Gastrocnemius medialis (tissue), 4 donors: ENCODE measurements around the gene BRI3BP. TPM values are rescaled to one million over a fixed set of nuclear protein-coding genes. Genes with fewer than 3 reads are reported as not detected.

Experiments
- ATAC-seq, 2 donors: fragments of 150-250 bp; one replicate each; pipeline ENCODE4 v1.9.1; 2016
- DNase-seq, 2 donors: peaks; one replicate each; pipeline ENCODE4 v3.0.0-alpha.2; 2019
- H3K27ac ChIP-seq, 4 donors: fragments of 200-600 bp; sonication (generic); 1 replicate in 1 of 4; 2 replicates in 3 of 4; pipeline ENCODE4 v1.5.1; 2016 to 2018; ENCODE audit warnings: mild to moderate bottlenecking in 2 of 4, moderate library complexity in 1 of 4
- H3K27me3 ChIP-seq, 3 donors: fragments of 200-600 bp; sonication (generic) in 2 of 3; 1 replicate in 1 of 3; 2 replicates in 2 of 3; pipeline versions ENCODE4 v1.5.1 to v1.6.0; 2016 to 2019; ENCODE audit warnings: mild to moderate bottlenecking in 1 of 3, moderate library complexity in 1 of 3
- H3K36me3 ChIP-seq, 2 donors: fragments of 200-600 bp; sonication (generic) in 1 of 2; one replicate each; pipeline ENCODE4 v1.5.1; 2017 to 2018
- H3K4me1 ChIP-seq, 2 donors: fragments of 200-600 bp; sonication (generic) in 1 of 2; one replicate each; pipeline ENCODE4 v1.5.1; 2016 to 2017; ENCODE audit warnings: mild to moderate bottlenecking in 2 of 2
- H3K4me3 ChIP-seq, 4 donors: fragments of 200-600 bp; sonication (generic) in 3 of 4; 1 replicate in 1 of 4; 2 replicates in 3 of 4; pipeline ENCODE4 v1.5.1; 2016 to 2019; ENCODE audit warnings: mild to moderate bottlenecking in 2 of 4
- H3K9me3 ChIP-seq, 3 donors: fragments of 200-600 bp; sonication (generic) in 2 of 3; 1 replicate in 1 of 3; 2 replicates in 2 of 3; pipeline ENCODE4 v1.5.1; 2016 to 2019
- POLR2A ChIP-seq, 2 donors: fragments of 450-650 bp; IDR thresholded peaks; one replicate each; pipeline ENCODE4 v1.6.1; 2017; ENCODE audit warnings: antibody characterized with exemption in 2 of 2, mild to moderate bottlenecking in 2 of 2, moderate library complexity in 2 of 2
- in situ Hi-C, 4 donors: fragments of 200-750 bp; cut with MboI; loops; one replicate each; pipeline versions ENCODE4 v1.15.0 to v1.8.0; 2017; ENCODE audit warnings: low sequenced_read_pairs in 4 of 4
- intact Hi-C: fragments of 100-400 bp; cut with DNase I; formaldehyde crosslinking; loops from one replicate; pipeline ENCODE4 v1.15.1; 2023; ENCODE audit warnings: low total_unique reads
- total RNA-seq, 4 donors: library from RNA; depleted of rRNA; stranded (reverse); fragments of >200 nt; gene quantifications; one replicate each; pipeline versions ENCODE4 v1.1.0 to v1.2.3, GENCODE V29; 2016
- TF ChIP-seq, protein P1 (sequence below), 5 experiments: fragments of 450-650 bp in 3 of 5; fragments of 200-600 bp in 2 of 5; sonication (generic) in 2 of 5; IDR thresholded peaks in 4 of 5; conservative IDR thresholded peaks in 1 of 5; 1 replicate in 4 of 5; 2 replicates in 1 of 5; pipeline ENCODE4 v1.5.1; 2016 to 2019; ENCODE audit warnings: antibody characterized with exemption in 5 of 5, mild to moderate bottlenecking in 3 of 5, moderate library complexity in 3 of 5

The BRI3BP gene
- total RNA-seq, 4 donors from 2014 or later: 0.75 to 2.0 (median 1.6) TPM

- in situ Hi-C loops: no loop called here
- H3K36me3 ChIP-seq: peaks cover 0 to 93% of the 10 kb centered on the region in 2 donors
- DNase-seq: no peak
Observed at GRCh38 chr12:124953689-124954405, 39.6 kb upstream of the BRI3BP start.

GRCh38 chr12:124954771-124955170 lies 38.7 kb upstream of the BRI3BP start:
- H3K27ac ChIP-seq: no peak overlapping the region
- ATAC-seq: no peak
- intact Hi-C loops (no loop called here), in situ Hi-C loops (no loop called here)
- H3K4me3 ChIP-seq: no peak overlapping the region
- H3K27me3 ChIP-seq: no peaks in the 10 kb centered on the region
- no peak for DNase-seq
- no peaks in the 10 kb centered on the region for H3K9me3 ChIP-seq
- no peaks in the 10 kb centered on the region for H3K4me1 ChIP-seq
- H3K36me3 ChIP-seq: peaks cover 0 to 89% of the 10 kb centered on the region in 2 donors
- TF ChIP-seq, protein P1, sequence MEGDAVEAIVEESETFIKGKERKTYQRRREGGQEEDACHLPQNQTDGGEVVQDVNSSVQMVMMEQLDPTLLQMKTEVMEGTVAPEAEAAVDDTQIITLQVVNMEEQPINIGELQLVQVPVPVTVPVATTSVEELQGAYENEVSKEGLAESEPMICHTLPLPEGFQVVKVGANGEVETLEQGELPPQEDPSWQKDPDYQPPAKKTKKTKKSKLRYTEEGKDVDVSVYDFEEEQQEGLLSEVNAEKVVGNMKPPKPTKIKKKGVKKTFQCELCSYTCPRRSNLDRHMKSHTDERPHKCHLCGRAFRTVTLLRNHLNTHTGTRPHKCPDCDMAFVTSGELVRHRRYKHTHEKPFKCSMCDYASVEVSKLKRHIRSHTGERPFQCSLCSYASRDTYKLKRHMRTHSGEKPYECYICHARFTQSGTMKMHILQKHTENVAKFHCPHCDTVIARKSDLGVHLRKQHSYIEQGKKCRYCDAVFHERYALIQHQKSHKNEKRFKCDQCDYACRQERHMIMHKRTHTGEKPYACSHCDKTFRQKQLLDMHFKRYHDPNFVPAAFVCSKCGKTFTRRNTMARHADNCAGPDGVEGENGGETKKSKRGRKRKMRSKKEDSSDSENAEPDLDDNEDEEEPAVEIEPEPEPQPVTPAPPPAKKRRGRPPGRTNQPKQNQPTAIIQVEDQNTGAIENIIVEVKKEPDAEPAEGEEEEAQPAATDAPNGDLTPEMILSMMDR (IDR thresholded peaks at IDR 0.05 in 4 of 5, conservative IDR thresholded peaks at IDR 0.05 in 1 of 5): no peak
- no peak for TF ChIP-seq POLR2A (IDR thresholded peaks at IDR 0.05)

More at GRCh38 chr12:124953689-124954405, 39.6 kb upstream of the BRI3BP start:
- H3K27me3 ChIP-seq: no peaks in the 10 kb centered on the region
- no peak overlapping the region for H3K4me3 ChIP-seq
- no peak for ATAC-seq
- TF ChIP-seq, protein P1 (IDR thresholded peaks at IDR 0.05 in 4 of 5, conservative IDR thresholded peaks at IDR 0.05 in 1 of 5): no peak
- TF ChIP-seq POLR2A (IDR thresholded peaks at IDR 0.05): no peak
- intact Hi-C loops: no loop called here
- H3K27ac ChIP-seq: no peak overlapping the region
- H3K9me3 ChIP-seq: no peaks in the 10 kb centered on the region
- H3K4me1 ChIP-seq: no peaks in the 10 kb centered on the region

DNA sequence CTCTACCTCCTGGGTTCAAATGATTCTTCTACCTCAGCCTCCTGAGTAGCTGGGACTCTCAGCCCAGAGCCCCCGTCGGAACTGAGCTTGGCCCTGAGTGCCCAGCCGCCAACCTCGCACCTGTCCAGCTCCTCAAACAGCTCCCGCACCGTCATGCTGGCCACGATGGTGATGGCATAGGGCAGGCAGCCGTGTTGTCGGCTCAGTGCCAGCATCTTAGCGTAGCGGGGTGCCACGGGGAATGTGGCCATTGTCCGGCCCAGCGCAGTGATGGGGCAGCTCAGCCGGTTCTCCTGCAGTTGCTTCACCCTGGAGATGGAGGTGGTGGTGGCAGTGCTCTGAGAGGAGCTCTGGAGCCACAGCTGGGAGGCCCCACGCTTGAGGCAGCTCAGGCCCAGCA lies 36.9 kb upstream of the BRI3BP start:
- peaks cover 0 to 87% of the 10 kb centered on the region in 2 donors for H3K36me3 ChIP-seq
- ATAC-seq: no peak

DNA sequence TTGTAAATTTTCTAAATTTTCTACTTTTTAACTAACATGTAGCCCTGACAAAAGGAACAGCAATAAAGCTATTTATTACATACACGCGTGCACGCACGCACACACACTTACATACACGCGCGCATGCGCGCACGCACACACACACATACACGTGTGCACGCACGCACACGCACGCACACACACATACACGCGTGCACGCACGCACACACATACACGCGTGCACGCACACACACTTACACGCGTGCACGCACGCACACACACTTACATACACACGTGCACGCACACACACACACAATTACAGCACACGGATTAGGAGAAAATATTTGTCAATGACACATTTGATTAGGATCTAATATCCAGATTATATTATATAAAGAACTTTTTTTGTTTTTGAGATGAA lies 32.4 kb upstream of the BRI3BP start:
- in situ Hi-C loops: no loop called here
- no peak overlapping the region for H3K27ac ChIP-seq
- no peaks in the 10 kb centered on the region for H3K4me1 ChIP-seq
- H3K9me3 ChIP-seq: no peaks in the 10 kb centered on the region
- no peak for TF ChIP-seq POLR2A (IDR thresholded peaks at IDR 0.05)
- TF ChIP-seq, protein P1 (IDR thresholded peaks at IDR 0.05 in 4 of 5, conservative IDR thresholded peaks at IDR 0.05 in 1 of 5): no peak
- peaks cover 0 to 86% of the 10 kb centered on the region in 2 donors for H3K36me3 ChIP-seq
- DNase-seq: no peak
- H3K4me3 ChIP-seq: no peak overlapping the region
- ATAC-seq: no peak
- no peaks in the 10 kb centered on the region for H3K27me3 ChIP-seq
- intact Hi-C loops: no loop called here

More for the DNA sequence above, 36.9 kb upstream of the BRI3BP start:
- intact Hi-C loops: no loop called here
- H3K9me3 ChIP-seq: no peaks in the 10 kb centered on the region
- H3K4me3 ChIP-seq: no peak overlapping the region
- no peaks in the 10 kb centered on the region for H3K4me1 ChIP-seq
- no peaks in the 10 kb centered on the region for H3K27me3 ChIP-seq
- H3K27ac ChIP-seq: no peak overlapping the region
- no peak for TF ChIP-seq POLR2A (IDR thresholded peaks at IDR 0.05)
- TF ChIP-seq, protein P1 (IDR thresholded peaks at IDR 0.05 in 4 of 5, conservative IDR thresholded peaks at IDR 0.05 in 1 of 5): no peak
- in situ Hi-C loops: no loop called here
- DNase-seq: no peak
